Stimulated activated CD4-positive, alpha-beta T cell treated with anti-CD3 and anti-CD28 coated beads, Interleukin-4, amount 100 ng/mL, for 48 hours (primary cell): ENCODE results near the gene TRIM16.
"Not testable (repeated sequence)": the region's sequence is repeated elsewhere in the genome, so short reads cannot be mapped to it uniquely, and the experiment has no call there.

ENCODE experiments used
- DNase-seq, 2 donors: peaks; one replicate each; pipeline ENCODE4 v3.0.0-alpha.2; 2020; ENCODE audit warnings: low read depth in 2 of 2

Gene TRIM16

DNA sequence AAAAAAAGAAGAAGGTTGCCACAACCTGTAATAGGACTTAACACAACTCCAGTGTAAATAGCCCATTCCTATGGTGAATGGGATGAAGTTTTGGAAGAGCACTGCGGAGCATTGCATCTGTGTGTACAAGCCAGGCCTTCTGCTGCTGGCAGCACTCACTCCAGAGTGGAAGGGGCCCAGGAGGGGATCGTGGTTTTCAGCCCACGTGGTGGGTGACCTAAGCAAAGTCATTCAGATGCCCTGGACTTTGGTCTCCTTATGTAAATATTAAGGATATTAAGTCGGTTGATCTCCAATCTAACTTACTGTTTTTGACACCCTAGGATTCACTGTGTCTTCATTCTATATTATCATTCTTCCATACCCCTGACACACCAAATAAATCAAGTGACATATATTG lies 67.3 kb downstream of the TRIM16 start:
- DNase-seq = not testable (repeated sequence)

DNA sequence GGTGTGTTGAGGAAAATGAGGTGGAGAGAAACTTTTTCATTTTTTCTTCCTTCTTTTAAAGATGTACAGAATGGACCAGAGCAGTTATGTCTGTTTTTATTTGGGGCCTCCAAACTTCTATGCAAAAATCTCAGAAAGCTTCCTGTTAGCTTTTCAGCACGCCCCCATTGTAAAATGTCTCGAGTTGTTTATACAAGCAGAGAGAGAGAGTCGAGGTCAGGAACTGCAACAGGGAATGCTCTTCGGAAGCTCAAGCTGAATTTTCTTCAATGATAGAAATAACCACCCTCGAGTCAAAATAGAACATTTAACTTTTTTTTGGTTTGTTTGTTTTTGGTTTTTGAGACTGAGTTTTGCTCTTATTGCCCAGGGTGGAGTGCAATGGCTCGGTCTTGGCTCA lies 68.3 kb downstream of the TRIM16 start:
- not testable (repeated sequence) for DNase-seq

DNA sequence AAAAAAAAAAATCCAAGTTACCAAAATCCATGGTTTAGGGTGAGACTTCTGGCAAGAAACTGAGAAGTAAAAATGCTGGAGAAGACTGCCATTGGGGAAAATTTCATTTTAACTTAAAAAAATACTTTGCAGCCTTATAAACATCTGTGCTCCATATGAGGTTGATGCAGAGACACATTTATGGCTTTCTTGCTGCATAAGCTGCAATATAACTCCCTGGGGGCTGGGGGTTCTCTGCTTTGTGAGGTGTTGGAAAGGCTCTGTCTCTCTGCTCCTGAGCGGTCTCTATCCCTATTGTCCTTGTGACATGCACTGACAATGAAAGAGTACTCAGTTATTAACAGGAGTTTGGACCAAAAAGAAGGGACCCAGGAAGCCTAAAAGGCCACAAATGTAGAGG lies 71.0 kb downstream of the TRIM16 start:
- not testable (repeated sequence) for DNase-seq

DNA sequence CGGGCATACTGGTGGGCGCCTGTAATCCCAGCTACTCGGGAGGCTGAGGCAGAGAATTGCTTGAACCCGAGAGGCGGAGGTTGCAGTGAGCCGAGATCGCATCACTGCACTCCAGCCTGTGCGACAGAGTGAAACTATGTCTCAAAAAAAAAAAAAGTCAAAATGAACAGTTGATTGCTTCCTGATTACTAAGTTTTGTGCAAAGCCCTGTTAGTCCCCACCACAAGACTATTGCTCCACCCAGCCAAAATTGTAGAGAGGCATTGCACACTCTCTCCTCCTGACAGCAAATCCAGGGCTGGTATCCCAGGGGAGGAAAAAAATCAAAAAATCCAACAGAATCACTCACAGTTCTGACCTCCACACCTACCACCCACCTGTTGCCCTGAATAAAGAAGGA lies 91.2 kb downstream of the TRIM16 start:
- DNase-seq = not testable (repeated sequence)

DNA sequence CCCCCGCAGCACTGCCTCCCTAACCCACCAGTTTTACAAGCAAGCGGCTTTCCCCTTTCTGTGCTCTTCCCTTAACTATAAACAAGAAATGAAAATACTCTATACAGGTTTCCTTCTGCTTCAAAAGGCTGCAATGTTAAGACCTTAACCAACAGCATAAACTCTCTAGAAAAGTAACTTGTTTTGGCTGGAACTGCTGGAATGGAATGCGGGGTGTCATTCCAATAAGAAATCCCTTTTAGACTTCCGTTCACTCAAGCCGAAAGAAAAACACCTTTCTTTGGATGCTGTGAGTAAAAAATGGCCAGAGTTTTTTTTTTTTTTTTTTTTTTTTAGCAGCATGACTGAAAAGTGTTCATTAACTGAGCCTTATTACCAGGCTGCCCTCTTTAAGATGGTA lies 92.1 kb downstream of the TRIM16 start:
- DNase-seq = not testable (repeated sequence)

DNA sequence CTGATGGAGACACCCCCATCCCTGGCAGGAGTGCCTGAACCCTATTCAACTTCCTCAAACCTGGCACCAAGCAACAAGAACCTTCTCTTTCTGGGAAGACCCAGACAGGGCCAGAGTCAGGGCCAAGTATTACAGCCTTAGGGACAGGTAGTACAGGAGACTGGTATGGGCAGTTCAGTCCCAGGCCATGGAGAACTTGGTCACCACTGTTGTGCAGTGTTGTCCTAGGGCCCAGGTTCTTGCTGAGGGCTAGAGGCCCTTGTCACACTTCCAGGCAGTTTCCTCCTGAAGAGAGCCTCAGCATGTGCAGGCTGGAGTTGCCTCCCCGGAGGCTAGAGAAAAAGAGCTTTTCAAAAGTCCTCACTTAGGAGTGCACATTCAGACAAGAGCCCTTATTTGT lies 93.3 kb downstream of the TRIM16 start:
- DNase-seq = not testable (repeated sequence)

DNA sequence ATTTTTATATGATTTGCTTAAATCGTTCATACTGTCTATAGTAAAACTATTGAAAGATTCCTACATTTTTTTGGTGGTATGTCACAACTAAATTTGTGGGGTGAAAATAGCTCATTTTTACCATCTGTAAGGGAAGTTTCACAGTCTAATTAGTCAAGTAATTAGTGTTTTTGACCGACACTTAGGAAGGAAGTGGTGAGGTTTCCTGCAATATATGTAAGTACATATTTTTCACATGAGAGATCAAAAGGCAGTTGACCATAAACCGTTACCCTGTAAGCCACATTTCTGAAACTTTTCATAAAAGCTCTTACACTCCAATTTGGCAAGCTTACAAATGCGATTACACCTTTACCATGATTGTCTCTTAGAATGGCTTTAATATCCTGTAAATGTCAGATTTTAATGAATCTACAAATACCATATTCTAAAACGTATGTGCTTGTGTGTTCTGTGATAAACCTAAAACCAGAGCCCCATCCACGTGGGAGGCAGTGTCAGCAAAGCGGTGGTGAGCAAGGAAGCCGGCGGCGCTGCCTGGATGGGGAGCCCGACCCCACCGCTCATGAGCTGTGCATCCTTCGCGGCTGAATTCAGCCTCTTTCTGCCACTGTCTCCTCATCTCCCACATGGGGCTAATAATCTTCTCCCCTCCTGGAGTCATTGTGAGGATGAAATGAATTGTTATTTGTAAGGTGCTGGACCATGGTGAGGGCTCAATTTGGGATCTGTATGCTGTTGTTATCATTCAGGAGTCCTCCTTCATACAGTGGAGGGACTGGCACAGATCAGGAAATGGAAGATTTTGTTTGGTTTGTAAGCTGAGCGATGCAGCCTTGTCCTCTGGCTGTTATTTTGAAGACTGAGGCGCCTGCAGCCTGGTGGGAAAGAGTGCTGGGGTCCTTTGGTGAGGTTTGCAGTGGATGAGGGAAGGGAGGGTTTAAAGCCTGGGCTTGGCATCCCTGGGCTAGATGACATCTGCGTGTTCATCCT lies 94.3 kb downstream of the TRIM16 start:
- peak; percentile 7 to 17 for DNase-seq

DNA sequence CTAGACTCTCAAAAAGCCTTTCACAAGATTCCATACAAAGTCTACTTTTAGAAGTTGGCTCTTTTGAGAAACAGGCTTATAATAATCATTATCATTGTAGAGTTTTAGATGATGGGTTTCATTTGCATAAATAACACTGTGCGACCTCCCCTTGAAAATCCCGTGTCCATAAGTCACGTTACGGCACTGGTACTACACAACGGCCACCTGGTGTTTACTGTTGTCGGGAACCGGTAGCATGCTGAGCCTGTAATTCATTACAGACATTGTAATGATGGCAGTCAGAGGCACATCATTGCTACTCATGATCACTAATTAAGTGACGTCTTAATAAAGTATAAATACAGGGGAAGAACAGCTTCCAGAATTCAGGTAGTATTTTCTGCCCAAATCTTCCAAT lies 96.1 kb downstream of the TRIM16 start:
- not testable (repeated sequence) for DNase-seq

DNA sequence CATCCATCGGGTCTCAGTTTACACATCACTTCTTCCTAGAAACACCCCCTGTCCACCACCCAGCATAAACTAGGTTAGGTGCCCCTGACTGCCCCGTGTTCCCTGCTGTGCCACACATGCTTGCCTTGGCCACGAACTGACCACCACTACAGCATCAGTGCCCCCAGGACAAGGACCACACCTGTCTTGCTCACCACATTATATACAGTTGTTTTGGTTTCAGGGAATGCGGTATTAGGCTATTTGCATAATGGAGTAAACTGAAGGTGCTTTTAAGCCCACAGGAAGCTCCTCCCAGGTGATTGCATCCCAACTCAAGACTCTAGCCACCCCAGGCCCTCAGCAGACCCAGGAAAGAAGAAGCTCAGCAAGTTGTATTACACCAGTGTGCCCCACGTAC lies 100.8 kb downstream of the TRIM16 start:
- DNase-seq = not testable (repeated sequence)

DNA sequence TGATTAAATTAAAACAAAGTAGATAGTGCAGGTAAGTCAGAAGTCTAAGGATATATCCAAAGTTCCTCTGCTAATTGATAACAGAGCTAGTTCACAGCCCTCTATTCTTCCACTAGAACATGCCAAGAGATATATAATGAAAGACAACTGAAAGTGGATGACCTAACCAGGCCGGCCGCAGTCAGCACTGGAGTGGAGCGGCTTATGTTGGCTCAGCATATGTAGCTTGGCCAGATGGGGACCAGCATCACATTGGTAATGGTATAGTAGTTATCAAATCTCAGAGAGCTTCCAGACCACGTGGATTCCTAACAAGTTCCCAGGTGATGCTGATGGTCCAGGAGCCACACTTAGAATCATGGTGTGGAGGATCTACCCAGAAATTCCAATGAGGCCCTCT lies 102.6 kb downstream of the TRIM16 start:
- DNase-seq = not testable (repeated sequence)
